Neural progenitor cell (in vitro differentiated cells): ENCODE measurements around the gene TRPC4AP. TPM values are rescaled to one million over a fixed set of nuclear protein-coding genes. Genes with fewer than 3 reads are reported as not detected.
"Not testable (repeated sequence)": the region's sequence is repeated elsewhere in the genome, so short reads cannot be mapped to it uniquely, and the experiment has no call there.

Source experiments
- DNase-seq: peaks from one replicate; pipeline ENCODE4 v3.0.0-alpha.2; 2016; ENCODE audit warnings: low spot score
- H2AFZ ChIP-seq: fragments of 200-600 bp; sonication (generic); replicated peaks from 2 replicates; pipeline ENCODE4 v1.6.1; 2016; ENCODE audit warnings: antibody characterized with exemption
- H3F3A ChIP-seq: fragments of 200-600 bp; sonication (generic); 2 replicates; pipeline ENCODE4 v1.6.1; 2016; ENCODE audit warnings: antibody characterized with exemption, low read depth
- H3K27ac ChIP-seq: fragments of 200-600 bp; sonication (generic); 2 replicates; pipeline ENCODE4 v1.5.1; 2016; ENCODE audit warnings: mild to moderate bottlenecking
- H3K27me3 ChIP-seq: fragments of 200-600 bp; sonication (generic); 2 replicates; pipeline ENCODE4 v1.6.1; 2016; ENCODE audit warnings: mild to moderate bottlenecking, moderate library complexity
- H3K36me3 ChIP-seq: fragments of 200-600 bp; sonication (generic); 2 replicates; pipeline ENCODE4 v1.5.1; 2016
- H3K4me1 ChIP-seq: fragments of 200-600 bp; sonication (generic); 2 replicates; pipeline ENCODE4 v1.6.1; 2016; ENCODE audit warnings: mixed run types
- H3K4me2 ChIP-seq: fragments of 200-600 bp; sonication (generic); 2 replicates; pipeline ENCODE4 v1.6.1; 2016
- H3K4me3 ChIP-seq: fragments of 200-600 bp; sonication (generic); 2 replicates; pipeline ENCODE4 v1.5.1; 2016
- H3K79me2 ChIP-seq: fragments of 200-600 bp; sonication (generic); 2 replicates; pipeline ENCODE4 v1.6.1; 2016; ENCODE audit warnings: low read depth
- H3K9ac ChIP-seq: fragments of 200-600 bp; sonication (generic); 2 replicates; pipeline ENCODE4 v1.6.1; 2016
- H3K9me3 ChIP-seq: fragments of 200-600 bp; sonication (generic); 2 replicates; pipeline ENCODE4 v1.5.1; 2016; ENCODE audit warnings: low read depth
- H4K20me1 ChIP-seq: fragments of 200-600 bp; sonication (generic); 2 replicates; pipeline ENCODE4 v1.6.1; 2016; ENCODE audit warnings: low read depth
- H3K27ac Mint-ChIP-seq: 3 replicates; pipeline ENCODE4 v1.8.0; 2021; ENCODE audit warnings: mixed read lengths
- H3K27me3 Mint-ChIP-seq: 2 replicates; pipeline ENCODE4 v1.8.0; 2022; ENCODE audit warnings: low read depth, mild to moderate bottlenecking, inconsistent platforms, moderate library complexity, mixed read lengths; ENCODE audit not compliant: insufficient read depth
- H3K36me3 Mint-ChIP-seq: 3 replicates; pipeline ENCODE4 v1.8.0; 2021; ENCODE audit warnings: mixed read lengths
- H3K4me1 Mint-ChIP-seq: 3 replicates; pipeline ENCODE4 v1.8.0; 2021; ENCODE audit warnings: mixed read lengths
- H3K4me3 Mint-ChIP-seq: 3 replicates; pipeline ENCODE4 v1.8.0; 2021; ENCODE audit warnings: mild to moderate bottlenecking, moderate library complexity, mixed read lengths
- H3K9me3 Mint-ChIP-seq: 3 replicates; pipeline ENCODE4 v1.8.0; 2020; ENCODE audit warnings: mixed read lengths
- CTCF ChIP-seq: fragments of 200-600 bp; sonication (generic); IDR thresholded peaks from 2 replicates; pipeline ENCODE4 v1.5.1; 2017; ENCODE audit warnings: antibody characterized with exemption, mild to moderate bottlenecking
- EZH2 ChIP-seq: fragments of 200-600 bp; sonication (generic); IDR thresholded peaks from 2 replicates; pipeline ENCODE4 v1.6.1; 2017; ENCODE audit warnings: antibody characterized with exemption, mild to moderate bottlenecking, moderate library complexity
- EZH2phosphoT487 ChIP-seq: fragments of 200-600 bp; sonication (generic); IDR thresholded peaks from 2 replicates; pipeline ENCODE4 v1.6.1; 2017; ENCODE audit warnings: antibody characterized with exemption
- total RNA-seq: library from RNA; depleted of rRNA; stranded (reverse); fragments of >200 nt; gene quantifications from 2 replicates; pipeline ENCODE4 v1.2.3, GENCODE V29; 2015; ENCODE audit warnings: low replicate concordance

Gene TRPC4AP
- total RNA-seq, 1 donor from 2014 or later = 73.0 TPM

- H4K20me1 ChIP-seq = peaks cover 28% of the 10 kb centered on the region
- Mint-ChIP-seq H3K27ac (no peak overlapping the region), H3K4me3 (no peak overlapping the region), H3K9me3 (peaks cover 7% of the 10 kb centered on the region), H3K36me3 (peaks cover 24% of the 10 kb centered on the region), H3K27me3 (no peaks in the 10 kb centered on the region), H3K4me1 (no peaks in the 10 kb centered on the region)
- no peaks in the 10 kb centered on the region for H3F3A ChIP-seq
- H3K9ac ChIP-seq = no peak overlapping the region
- peaks cover 67% of the 10 kb centered on the region for H3K79me2 ChIP-seq
- H2AFZ ChIP-seq = no peak overlapping the region
- H3K4me3 ChIP-seq = no peak overlapping the region
- H3K27me3 ChIP-seq = no peaks in the 10 kb centered on the region
- peaks cover 1% of the 10 kb centered on the region for H3K4me1 ChIP-seq
- no peaks in the 10 kb centered on the region for H3K9me3 ChIP-seq
- H3K27ac ChIP-seq = no peak overlapping the region
- peaks cover 7% of the 10 kb centered on the region for H3K36me3 ChIP-seq
- no peak overlapping the region for H3K4me2 ChIP-seq
- DNase-seq = no peak
- no peak for TF ChIP-seq CTCF
- TF ChIP-seq EZH2phosphoT487 = no peak
- no peak for TF ChIP-seq EZH2
Observed at GRCh38 chr20:35059612-35060011, 33.0 kb downstream of the TRPC4AP start.

GRCh38 chr20:35059110-35059509, 33.5 kb downstream of the TRPC4AP start:
- H3K9ac ChIP-seq = no peak overlapping the region
- H3K79me2 ChIP-seq = peaks cover 62% of the 10 kb centered on the region
- H3K36me3 Mint-ChIP-seq = peaks cover 24% of the 10 kb centered on the region

GRCh38 chr20:35055445-35056276, 36.9 kb downstream of the TRPC4AP start:
- peaks cover 8% of the 10 kb centered on the region for H3K36me3 Mint-ChIP-seq
- H3K4me2 ChIP-seq = no peak overlapping the region

More at GRCh38 chr20:35059110-35059509, 33.5 kb downstream of the TRPC4AP start:
- no peak overlapping the region for H3K27ac Mint-ChIP-seq
- H3K9me3 Mint-ChIP-seq = peaks cover 7% of the 10 kb centered on the region
- peaks cover 7% of the 10 kb centered on the region for H3K36me3 ChIP-seq
- no peak for DNase-seq
- H2AFZ ChIP-seq = no peak overlapping the region
- H3K4me2 ChIP-seq = no peak overlapping the region
- TF ChIP-seq EZH2phosphoT487 = no peak
- no peak overlapping the region for H3K4me3 Mint-ChIP-seq
- no peaks in the 10 kb centered on the region for H3K27me3 Mint-ChIP-seq
- no peak overlapping the region for H3K4me3 ChIP-seq
- peaks cover 29% of the 10 kb centered on the region for H4K20me1 ChIP-seq
- no peaks in the 10 kb centered on the region for H3F3A ChIP-seq
- H3K4me1 ChIP-seq = peaks cover 6% of the 10 kb centered on the region
- no peaks in the 10 kb centered on the region for H3K4me1 Mint-ChIP-seq
- no peaks in the 10 kb centered on the region for H3K27me3 ChIP-seq
- no peaks in the 10 kb centered on the region for H3K9me3 ChIP-seq
- H3K27ac ChIP-seq = no peak overlapping the region

GRCh38 chr20:35054814-35055213, 37.8 kb downstream of the TRPC4AP start:
- peaks cover 19% of the 10 kb centered on the region for H4K20me1 ChIP-seq
- Mint-ChIP-seq H3K4me1 (no peaks in the 10 kb centered on the region), H3K36me3 (peaks cover 8% of the 10 kb centered on the region), H3K9me3 (peaks cover 4% of the 10 kb centered on the region), H3K27me3 (no peaks in the 10 kb centered on the region), H3K27ac (no peak overlapping the region), H3K4me3 (no peak overlapping the region)
- no peak overlapping the region for H2AFZ ChIP-seq
- no peak overlapping the region for H3K9ac ChIP-seq
- H3K27me3 ChIP-seq = no peaks in the 10 kb centered on the region
- no peak overlapping the region for H3K4me3 ChIP-seq
- H3K79me2 ChIP-seq = peaks cover 20% of the 10 kb centered on the region
- H3K4me2 ChIP-seq = no peak overlapping the region
- H3F3A ChIP-seq = no peaks in the 10 kb centered on the region
- H3K36me3 ChIP-seq = peaks cover 7% of the 10 kb centered on the region
- H3K27ac ChIP-seq = no peak overlapping the region
- DNase-seq = no peak
- H3K9me3 ChIP-seq = no peaks in the 10 kb centered on the region
- H3K4me1 ChIP-seq = peaks cover 6% of the 10 kb centered on the region
- no peak for TF ChIP-seq EZH2phosphoT487
- no peak for TF ChIP-seq EZH2
- TF ChIP-seq CTCF = no peak

More at GRCh38 chr20:35055445-35056276, 36.9 kb downstream of the TRPC4AP start:
- Histone ChIP-seq H2AFZ (no peak overlapping the region), H3K27ac (no peak overlapping the region), H3K9me3 (no peaks in the 10 kb centered on the region), H3K36me3 (peaks cover 7% of the 10 kb centered on the region), H3K9ac (no peak overlapping the region), H3K27me3 (no peaks in the 10 kb centered on the region), H3K4me1 (peaks cover 6% of the 10 kb centered on the region), H3K4me3 (no peak overlapping the region), H3K79me2 (peaks cover 28% of the 10 kb centered on the region), H4K20me1 (peaks cover 19% of the 10 kb centered on the region), H3F3A (no peaks in the 10 kb centered on the region)
- no peak overlapping the region for H3K27ac Mint-ChIP-seq
- DNase-seq = no peak
- H3K9me3 Mint-ChIP-seq = peaks cover 4% of the 10 kb centered on the region
- no peaks in the 10 kb centered on the region for H3K4me1 Mint-ChIP-seq
- TF ChIP-seq EZH2phosphoT487 (no peak), EZH2 (no peak)
- no peak overlapping the region for H3K4me3 Mint-ChIP-seq
- no peaks in the 10 kb centered on the region for H3K27me3 Mint-ChIP-seq

GRCh38 chr20:35052616-35053015, 40.0 kb downstream of the TRPC4AP start:
- not testable (repeated sequence) for H3K9ac ChIP-seq, H3K4me3 ChIP-seq, H3F3A ChIP-seq, H3K27ac Mint-ChIP-seq, H3K27ac ChIP-seq, H3K27me3 Mint-ChIP-seq, H3K4me2 ChIP-seq, H3K4me1 Mint-ChIP-seq, H3K79me2 ChIP-seq, H3K36me3 ChIP-seq, DNase-seq, H3K9me3 ChIP-seq, H3K4me1 ChIP-seq, H3K9me3 Mint-ChIP-seq, H3K27me3 ChIP-seq, H2AFZ ChIP-seq
- peaks cover 11% of the 10 kb centered on the region for H4K20me1 ChIP-seq
- H3K36me3 Mint-ChIP-seq = peaks cover 14% of the 10 kb centered on the region
- H3K4me3 Mint-ChIP-seq = peak overlapping the region; percentile 43
